Chondrocyte (in vitro differentiated cells): ENCODE measurements around the gene SAE1. TPM values are rescaled to one million over a fixed set of nuclear protein-coding genes. Genes with fewer than 3 reads are reported as not detected.
"Not testable (repeated sequence)": the region's sequence is repeated elsewhere in the genome, so short reads cannot be mapped to it uniquely, and the experiment has no call there.

Experiments
- DNase-seq: peaks from one replicate; pipeline ENCODE4 v3.0.0; 2021; ENCODE audit warnings: mixed read lengths, low spot score
- H3K27ac Mint-ChIP-seq: one replicate; pipeline ENCODE4 v1.8.0; 2021; ENCODE audit warnings: mild to moderate bottlenecking, moderate library complexity, mixed read lengths; ENCODE audit not compliant: unreplicated experiment
- H3K27me3 Mint-ChIP-seq: 2 replicates; pipeline ENCODE4 v1.8.0; 2021; ENCODE audit warnings: low read depth, mixed read lengths
- H3K36me3 Mint-ChIP-seq: 2 replicates; pipeline ENCODE4 v1.8.0; 2021; ENCODE audit warnings: low read depth, mixed read lengths
- H3K4me1 Mint-ChIP-seq: 2 replicates; pipeline ENCODE4 v1.8.0; 2021; ENCODE audit warnings: low read depth, mild to moderate bottlenecking, mixed read lengths
- H3K4me3 Mint-ChIP-seq: one replicate; pipeline ENCODE4 v1.8.0; 2021; ENCODE audit warnings: mild to moderate bottlenecking, moderate library complexity, mixed read lengths; ENCODE audit not compliant: unreplicated experiment
- H3K9me3 Mint-ChIP-seq: 2 replicates; pipeline ENCODE4 v1.8.0; 2021; ENCODE audit warnings: low read depth, mixed read lengths
- CTCF ChIP-seq: fragments of 200-600 bp; sonication (generic); IDR thresholded peaks from 2 replicates; pipeline ENCODE4 v1.5.0; 2021; ENCODE audit warnings: antibody characterized with exemption, mild to moderate bottlenecking, moderate library complexity
- total RNA-seq: library from RNA; stranded (reverse); gene quantifications from 3 replicates; pipeline ENCODE4 v1.2.1, GENCODE V29; 2021

The SAE1 gene
- total RNA-seq, 1 donor from 2014 or later: 91.2 TPM

- DNase-seq: no peak
- Mint-ChIP-seq H3K27ac (no peak overlapping the region), H3K4me3 (no peak overlapping the region), H3K4me1 (peaks cover 50% of the 10 kb centered on the region), H3K36me3 (peaks cover 2% of the 10 kb centered on the region), H3K27me3 (no peaks in the 10 kb centered on the region), H3K9me3 (no peaks in the 10 kb centered on the region)
- TF ChIP-seq CTCF: no peak
These were observed 30.3 kb upstream of the SAE1 start for GRCh38 chr19:47100290-47100689.

GRCh38 chr19:47101116-47101515, 29.5 kb upstream of the SAE1 start:
- H3K36me3 Mint-ChIP-seq, H3K27ac Mint-ChIP-seq, H3K9me3 Mint-ChIP-seq, H3K27me3 Mint-ChIP-seq, H3K4me3 Mint-ChIP-seq: not testable (repeated sequence)
- H3K4me1 Mint-ChIP-seq: peaks cover 47% of the 10 kb centered on the region
- DNase-seq: peak; percentile 30

- no peaks in the 10 kb centered on the region for H3K9me3 Mint-ChIP-seq
- H3K36me3 Mint-ChIP-seq: peaks cover 3% of the 10 kb centered on the region
- no peak overlapping the region for H3K4me3 Mint-ChIP-seq
- H3K27me3 Mint-ChIP-seq: no peaks in the 10 kb centered on the region
- TF ChIP-seq CTCF: no peak
- no peak for DNase-seq
- H3K4me1 Mint-ChIP-seq: peaks cover 48% of the 10 kb centered on the region
- peak overlapping the region; percentile 49 for H3K27ac Mint-ChIP-seq
These were observed 28.1 kb upstream of the SAE1 start for GRCh38 chr19:47102346-47103060.

GRCh38 chr19:47104680-47105079, 26.0 kb upstream of the SAE1 start:
- H3K36me3 Mint-ChIP-seq: peaks cover 4% of the 10 kb centered on the region
- H3K4me1 Mint-ChIP-seq: peaks cover 60% of the 10 kb centered on the region
- no peaks in the 10 kb centered on the region for H3K27me3 Mint-ChIP-seq
- H3K4me3 Mint-ChIP-seq: no peak overlapping the region
- no peak for TF ChIP-seq CTCF
- no peak overlapping the region for H3K27ac Mint-ChIP-seq
- no peak for DNase-seq
- H3K9me3 Mint-ChIP-seq: no peaks in the 10 kb centered on the region

GRCh38 chr19:47105874-47106273, 24.8 kb upstream of the SAE1 start:
- Mint-ChIP-seq H3K27me3 (no peaks in the 10 kb centered on the region), H3K4me3 (no peak overlapping the region), H3K27ac (no peak overlapping the region), H3K4me1 (peaks cover 64% of the 10 kb centered on the region), H3K36me3 (peaks cover 11% of the 10 kb centered on the region), H3K9me3 (no peaks in the 10 kb centered on the region)
- no peak for DNase-seq
- TF ChIP-seq CTCF: no peak

DNA sequence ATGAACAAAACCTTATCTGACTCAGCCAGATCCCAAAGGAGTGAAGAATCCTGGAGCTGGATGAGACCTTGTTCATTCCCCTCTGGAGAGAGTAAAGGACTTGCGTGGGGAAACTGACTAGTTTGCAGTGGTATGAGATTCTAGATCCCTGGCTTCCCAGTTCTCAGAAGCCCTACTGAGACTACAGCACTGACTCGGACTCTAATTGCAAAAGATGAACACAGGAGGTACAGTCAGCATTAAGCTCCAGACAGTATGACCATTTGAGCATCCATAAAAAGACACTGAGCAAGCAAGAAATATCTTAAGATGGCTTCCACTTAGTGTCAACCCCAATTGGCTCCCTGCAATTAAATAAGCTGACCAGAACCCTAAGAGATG, 23.8 kb upstream of the SAE1 start:
- TF ChIP-seq CTCF: no peak
- Mint-ChIP-seq H3K4me1 (peaks cover 62% of the 10 kb centered on the region), H3K36me3 (peaks cover 14% of the 10 kb centered on the region), H3K27ac (peak overlapping the region; percentile 98), H3K9me3 (no peaks in the 10 kb centered on the region), H3K4me3 (no peak overlapping the region), H3K27me3 (no peaks in the 10 kb centered on the region)
- DNase-seq: no peak
